WI38 (cell line): ENCODE measurements around the gene CAPN1.

Source experiments
- H3K4me3 ChIP-seq: 2 replicates; pipeline ENCODE4 v1.5.1; 2011; ENCODE audit warnings: low read depth, mild to moderate bottlenecking, control low read depth, low read length
- CTCF ChIP-seq: IDR thresholded peaks from 2 replicates; pipeline ENCODE4 v1.5.1; 2012; ENCODE audit warnings: low read depth, mild to moderate bottlenecking, control low read depth, low read length

Gene CAPN1

GRCh38 chr11:65204646-65205601, 23.2 kb downstream of the CAPN1 start:
- TF ChIP-seq CTCF = peak; percentile 81

GRCh38 chr11:65205602-65205967, 23.9 kb downstream of the CAPN1 start:
- TF ChIP-seq CTCF = no peak
- no peak overlapping the region for H3K4me3 ChIP-seq

More at GRCh38 chr11:65204646-65205601, 23.2 kb downstream of the CAPN1 start:
- no peak overlapping the region for H3K4me3 ChIP-seq

- H3K4me3 ChIP-seq = no peak overlapping the region
- no peak for TF ChIP-seq CTCF
Measured at GRCh38 chr11:65206441-65206841, 24.7 kb downstream of the CAPN1 start.

GRCh38 chr11:65206901-65207300, 25.2 kb downstream of the CAPN1 start:
- no peak for TF ChIP-seq CTCF
- H3K4me3 ChIP-seq = no peak overlapping the region

- H3K4me3 ChIP-seq = no peak overlapping the region
- no peak for TF ChIP-seq CTCF
Measured at GRCh38 chr11:65207918-65208784, 26.4 kb downstream of the CAPN1 start.

GRCh38 chr11:65208785-65209710, 27.3 kb downstream of the CAPN1 start:
- TF ChIP-seq CTCF = no peak
- no peak overlapping the region for H3K4me3 ChIP-seq
